ENCODE measurements around the gene PIGQ.

PIGQ gene

GRCh38 chr16:589658-590187, 20.0 kb downstream of the PIGQ start, which contains the start of gene RAB40C:
Gene RAB40C (plus strand): TSS chr16:590066. CDS start chr16:590292, 226 bp downstream.
- TF ChIP-seq, protein P1, sequence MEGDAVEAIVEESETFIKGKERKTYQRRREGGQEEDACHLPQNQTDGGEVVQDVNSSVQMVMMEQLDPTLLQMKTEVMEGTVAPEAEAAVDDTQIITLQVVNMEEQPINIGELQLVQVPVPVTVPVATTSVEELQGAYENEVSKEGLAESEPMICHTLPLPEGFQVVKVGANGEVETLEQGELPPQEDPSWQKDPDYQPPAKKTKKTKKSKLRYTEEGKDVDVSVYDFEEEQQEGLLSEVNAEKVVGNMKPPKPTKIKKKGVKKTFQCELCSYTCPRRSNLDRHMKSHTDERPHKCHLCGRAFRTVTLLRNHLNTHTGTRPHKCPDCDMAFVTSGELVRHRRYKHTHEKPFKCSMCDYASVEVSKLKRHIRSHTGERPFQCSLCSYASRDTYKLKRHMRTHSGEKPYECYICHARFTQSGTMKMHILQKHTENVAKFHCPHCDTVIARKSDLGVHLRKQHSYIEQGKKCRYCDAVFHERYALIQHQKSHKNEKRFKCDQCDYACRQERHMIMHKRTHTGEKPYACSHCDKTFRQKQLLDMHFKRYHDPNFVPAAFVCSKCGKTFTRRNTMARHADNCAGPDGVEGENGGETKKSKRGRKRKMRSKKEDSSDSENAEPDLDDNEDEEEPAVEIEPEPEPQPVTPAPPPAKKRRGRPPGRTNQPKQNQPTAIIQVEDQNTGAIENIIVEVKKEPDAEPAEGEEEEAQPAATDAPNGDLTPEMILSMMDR (IDR thresholded peaks at IDR 0.05; ENCODE audit: low read depth, low read length) = peak; percentile 8
- H3K4me3 ChIP-seq (replicated peaks in 1 of 2; ENCODE audit: low read depth in 2 of 2, low read length in 2 of 2) = peak within 1 kb of the TSS; percentile 83 to 93
- DNase-seq (ENCODE audit: low read depth in 2 of 2) = peak; percentile 99

DNA sequence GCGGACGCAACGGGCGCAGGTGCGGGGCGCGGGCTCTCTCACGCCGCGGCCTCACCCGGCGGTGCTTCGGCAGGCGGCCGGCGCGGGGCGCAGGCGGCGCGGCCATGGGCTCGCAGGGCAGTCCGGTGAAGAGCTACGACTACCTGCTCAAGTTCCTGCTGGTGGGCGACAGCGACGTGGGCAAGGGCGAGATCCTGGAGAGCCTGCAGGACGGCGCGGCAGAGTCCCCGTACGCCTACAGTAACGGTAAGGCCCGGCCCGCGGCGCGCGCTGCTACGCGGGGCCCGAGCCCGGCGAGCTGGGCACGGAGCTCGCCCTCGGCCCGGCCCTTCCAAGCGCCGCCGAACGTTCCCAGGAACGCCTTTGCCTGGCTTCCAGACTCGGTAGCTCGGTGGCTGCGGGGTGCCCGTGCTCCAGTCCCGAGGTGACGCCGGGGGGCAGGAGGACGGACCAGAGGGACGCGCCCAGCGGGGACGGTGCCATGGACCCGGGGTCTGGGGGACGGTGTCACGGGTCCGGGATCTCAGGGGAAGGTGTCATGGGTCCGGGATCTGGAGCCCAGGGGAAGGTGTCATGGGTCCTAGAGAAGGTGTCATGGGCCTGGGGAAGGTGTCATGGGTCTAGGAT, 20.5 kb downstream of the PIGQ start:
- H3K4me3 ChIP-seq (replicated peaks in 1 of 2; ENCODE audit: low read depth in 2 of 2, low read length in 2 of 2) = peak overlapping the region; percentile 83 to 88
- peak; percentile 47 to 58 for DNase-seq (ENCODE audit: low read depth in 2 of 2)
- TF ChIP-seq, protein P1 (IDR thresholded peaks at IDR 0.05; ENCODE audit: low read depth, low read length) = no peak

DNA sequence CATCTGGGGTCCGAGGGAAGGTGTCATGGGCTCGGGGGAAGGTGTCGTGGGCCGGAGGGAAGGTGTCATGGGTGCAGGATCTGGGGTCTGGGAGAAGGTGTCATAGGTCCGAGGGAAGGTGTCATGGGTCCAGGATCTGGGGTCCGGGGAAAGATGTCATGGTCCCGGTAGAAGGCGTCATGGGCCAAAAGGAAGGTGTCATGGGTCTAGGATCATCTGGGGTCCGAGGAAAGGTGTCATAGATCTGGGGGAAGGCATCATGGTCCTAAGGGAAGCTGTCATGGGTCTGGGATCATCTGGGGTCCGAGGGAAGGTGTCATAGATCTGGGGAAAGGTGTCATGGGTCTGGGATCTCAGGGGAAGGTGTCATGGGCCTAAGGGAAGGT, 21.0 kb downstream of the PIGQ start:
- DNase-seq (ENCODE audit: low read depth in 2 of 2) = no peak
- H3K4me3 ChIP-seq (replicated peaks in 1 of 2; ENCODE audit: low read depth in 2 of 2, low read length in 2 of 2) = peak overlapping the region; percentile 83 to 88
- TF ChIP-seq, protein P1 (IDR thresholded peaks at IDR 0.05; ENCODE audit: low read depth, low read length) = no peak

- TF ChIP-seq, protein P1 (IDR thresholded peaks at IDR 0.05; ENCODE audit: low read depth, low read length) = no peak
- DNase-seq (ENCODE audit: low read depth in 2 of 2) = no peak
- peak overlapping the region; percentile 83 to 88 for H3K4me3 ChIP-seq (replicated peaks in 1 of 2; ENCODE audit: low read depth in 2 of 2, low read length in 2 of 2)
Measured at GRCh38 chr16:591231-591630, 21.5 kb downstream of the PIGQ start.

GRCh38 chr16:591892-592517, 22.2 kb downstream of the PIGQ start:
- TF ChIP-seq, protein P1 (IDR thresholded peaks at IDR 0.05; ENCODE audit: low read depth, low read length) = no peak
- no peak overlapping the region for H3K4me3 ChIP-seq (replicated peaks in 1 of 2; ENCODE audit: low read depth in 2 of 2, low read length in 2 of 2)

GRCh38 chr16:592518-593306, 22.9 kb downstream of the PIGQ start:
- H3K4me3 ChIP-seq (replicated peaks in 1 of 2; ENCODE audit: low read depth in 2 of 2, low read length in 2 of 2) = no peak overlapping the region
- TF ChIP-seq, protein P1 (IDR thresholded peaks at IDR 0.05; ENCODE audit: low read depth, low read length) = no peak
- DNase-seq (ENCODE audit: low read depth in 2 of 2) = peak; percentile 26 to 44

More at GRCh38 chr16:591892-592517, 22.2 kb downstream of the PIGQ start:
- no peak for DNase-seq (ENCODE audit: low read depth in 2 of 2)

All from cardiac fibroblast (primary cell).